GM12878 (cell line): Measurements from ENCODE around the gene CCNA2. TPM values are rescaled to one million over a fixed set of nuclear protein-coding genes. Genes with fewer than 3 reads are reported as not detected.

Source experiments
- ATAC-seq: fragments of 200-7000 bp; cut with Tn5 transposase; 3 replicates; pipeline ENCODE4 v1.9.1; 2020; ENCODE audit warnings: mild to moderate bottlenecking, moderate library complexity
- BruUV-seq: library from RNA; stranded (reverse); fragments of 400-500 nt; replicated peaks from 2 replicates; lab custom pipeline; 2021; lab: Mats Ljungman, UMichigan
- CTCF ChIA-PET: fragments of 300-600 bp; sonication (Branson Sonifier 250); formaldehyde crosslinking; extraction: SDS; loops from one replicate; lab custom pipeline; 2021; ENCODE audit warnings: inconsistent platforms; lab: Yijun Ruan, JAX
- POLR2A ChIA-PET: fragments of 350-600 bp; formaldehyde crosslinking; extraction: SDS; loops from one replicate; lab custom pipeline; 2021; ENCODE audit warnings: inconsistent platforms; lab: Charles Lee
- RAD21 ChIA-PET: fragments of 300-600 bp; sonication (Branson Sonifier 250); formaldehyde crosslinking; loops from one replicate; lab custom pipeline; 2023; ENCODE audit warnings: antibody characterized with exemption; ENCODE audit not compliant: unreplicated experiment; lab: Charles Lee
- SMC1A ChIA-PET: fragments of 300-600 bp; sonication (Branson Sonifier 250); formaldehyde crosslinking; loops from one replicate; lab custom pipeline; 2023; ENCODE audit not compliant: unreplicated experiment, uncharacterized antibody; lab: Charles Lee
- DNase-seq: peaks from one replicate; pipeline ENCODE4 v3.0.0-alpha.2; 2011; ENCODE audit warnings: low read depth, low spot score
- FAIRE-seq: peaks from 3 replicates; lab custom pipeline; 2011; peaks lifted over from hg19 to GRCh38; lab: Jason Lieb, UNC
- H2AFZ ChIP-seq: 2 replicates; pipeline ENCODE4 v1.6.0; 2011; ENCODE audit warnings: low read depth, low read length, control low read depth; ENCODE audit not compliant: control insufficient read depth
- H3K27ac ChIP-seq: 2 replicates; pipeline ENCODE4 v1.5.1; 2011; ENCODE audit warnings: control low read depth; ENCODE audit not compliant: control insufficient read depth, insufficient read depth
- H3K27me3 ChIP-seq, 2 experiments: replicated peaks in 1 of 2; 2 replicates each; pipeline versions ENCODE4 v1.6.0 to v1.6.1; 2011; ENCODE audit warnings: low read length in 1 of 2; ENCODE audit not compliant: control insufficient read depth in 2 of 2, insufficient read depth in 2 of 2
- H3K36me3 ChIP-seq, 2 experiments: 2 replicates each; pipeline ENCODE4 v1.5.1; 2011; ENCODE audit warnings: low read length in 1 of 2; ENCODE audit not compliant: control insufficient read depth in 2 of 2, insufficient read depth in 2 of 2
- H3K4me1 ChIP-seq: 2 replicates; pipeline ENCODE4 v1.6.1; 2011; ENCODE audit warnings: mild to moderate bottlenecking, low read length, moderate library complexity, mixed read lengths; ENCODE audit not compliant: control insufficient read depth, insufficient read depth
- H3K4me2 ChIP-seq: 2 replicates; pipeline ENCODE4 v1.6.0; 2011; ENCODE audit warnings: control low read depth; ENCODE audit not compliant: control insufficient read depth, insufficient read depth
- H3K4me3 ChIP-seq: fragments of 200-600 bp; sonication (generic); 2 replicates; pipeline ENCODE4 v1.5.1; 2016
- H3K79me2 ChIP-seq: 2 replicates; pipeline ENCODE4 v1.6.0; 2011; ENCODE audit warnings: low read length; ENCODE audit not compliant: control insufficient read depth, insufficient read depth
- H3K9ac ChIP-seq: 2 replicates; pipeline ENCODE4 v1.8.0; 2011; ENCODE audit warnings: low read length, control low read depth, mixed read lengths; ENCODE audit not compliant: control insufficient read depth, insufficient read depth
- H3K9me3 ChIP-seq: replicated peaks from 3 replicates; pipeline ENCODE4 v1.5.1; 2011; ENCODE audit warnings: mild to moderate bottlenecking, low read length; ENCODE audit not compliant: control insufficient read depth, insufficient read depth
- H4K20me1 ChIP-seq: 2 replicates; pipeline ENCODE4 v1.6.0; 2011; ENCODE audit not compliant: control insufficient read depth, insufficient read depth
- ASH2L ChIP-seq: fragments of 300-600, 200-600 bp; sonication (generic); IDR thresholded peaks from 2 replicates; pipeline ENCODE4 v1.6.1; 2017; ENCODE audit warnings: low read depth, mild to moderate bottlenecking, borderline replicate concordance
- GABPA ChIP-seq: IDR thresholded peaks from 2 replicates; pipeline ENCODE4 v1.6.1; 2014; ENCODE audit warnings: antibody characterized with exemption, low read depth, mild to moderate bottlenecking, inconsistent platforms
- GATAD2B ChIP-seq: fragments of 450-650 bp; conservative IDR thresholded peaks from 2 replicates; pipeline ENCODE4 v1.6.1; 2017; ENCODE audit warnings: low read depth, mild to moderate bottlenecking, moderate library complexity
- MEF2A ChIP-seq: IDR thresholded peaks from 2 replicates; pipeline ENCODE4 v1.6.1; 2011; ENCODE audit warnings: low read depth, mild to moderate bottlenecking, low read length, moderate library complexity; ENCODE audit not compliant: insufficient read depth
- PML ChIP-seq: IDR thresholded peaks from 2 replicates; pipeline ENCODE4 v1.6.1; 2012; ENCODE audit warnings: low read length, inconsistent platforms
- SMARCA5 ChIP-seq: fragments of 450-650 bp; IDR thresholded peaks from 2 replicates; pipeline ENCODE4 v1.6.1; 2017; ENCODE audit warnings: mild to moderate bottlenecking
- SMC3 ChIP-seq: IDR thresholded peaks from 2 replicates; pipeline ENCODE4 v1.6.1; 2011; ENCODE audit warnings: low read length, improper control_type of control experiment, borderline replicate concordance
- SPI1 ChIP-seq: IDR thresholded peaks from 2 replicates; pipeline ENCODE4 v1.6.1; 2011; ENCODE audit warnings: low read depth, mild to moderate bottlenecking, low read length, moderate library complexity, borderline replicate concordance; ENCODE audit not compliant: insufficient read depth
- TAF1 ChIP-seq: IDR thresholded peaks from 2 replicates; pipeline ENCODE4 v1.6.1; 2011; ENCODE audit warnings: mild to moderate bottlenecking, low read depth, low read length, borderline replicate concordance
- TCF3 ChIP-seq: IDR thresholded peaks from 2 replicates; pipeline ENCODE4 v1.6.1; 2012; ENCODE audit warnings: low read depth, mild to moderate bottlenecking, low read length, borderline replicate concordance; ENCODE audit not compliant: insufficient read depth
- WRNIP1 ChIP-seq: IDR thresholded peaks from 2 replicates; pipeline ENCODE4 v1.6.1; 2011; ENCODE audit warnings: low read depth, low read length, improper control_type of control experiment, borderline replicate concordance
- ZBED1 ChIP-seq: IDR thresholded peaks from 2 replicates; pipeline ENCODE4 v1.6.1; 2016; ENCODE audit warnings: borderline replicate concordance
- ZNF24 ChIP-seq: fragments of 450-650 bp; IDR thresholded peaks from 2 replicates; pipeline ENCODE4 v1.6.1; 2017; ENCODE audit warnings: antibody characterized with exemption, mild to moderate bottlenecking
- ZNF384 ChIP-seq: IDR thresholded peaks from 2 replicates; pipeline ENCODE4 v1.6.1; 2012; ENCODE audit warnings: low read depth, mild to moderate bottlenecking, low read length, improper control_type of control experiment, borderline replicate concordance
- WGBS: methylation state at CpG from one replicate; pipeline ENCODE4 v1.1.6; 2016; ENCODE audit warnings: low lambda C conversion rate; ENCODE audit not compliant: insufficient replicate concordance, insufficient coverage; ENCODE audit errors: missing lambda C conversion rate; 5-methylcytosine and 5-hydroxymethylcytosine counted together
- in situ Hi-C: fragments of 300-500 bp; cut with MboI; formaldehyde crosslinking; loops from 9 replicates; pipeline ENCODE4 v1.14.3; 2018; ENCODE audit warnings: mixed read lengths
- intact Hi-C: fragments of 100-400 bp; cut with micrococcal nuclease; formaldehyde crosslinking; loops from one replicate; pipeline ENCODE4 v1.14.2; 2022; ENCODE audit not compliant: unreplicated experiment
- polyA plus RNA-seq, 11 experiments: library from polyadenylated mRNA; depleted of rRNA in 4 of 11; unstranded in 6 of 11; stranded (reverse) in 5 of 11; fragments of >200 nt; fragmentation: Nextera tagmentation in 4 of 11; fragmentation: Illumina TruSeq in 1 of 11; extraction: Ambion mirVana in 4 of 11; extraction: Trizol in 1 of 11; gene quantifications; 1 replicate in 1 of 11; 2 replicates in 10 of 11; pipeline versions ENCODE4 v1.2.1 to v1.2.3, GENCODE V29; 2011 to 2016; ENCODE audit warnings: inconsistent platforms in 2 of 11, missing spikeins in 2 of 11, low read depth in 1 of 11
- total RNA-seq, 4 experiments: library from RNA; depleted of rRNA in 3 of 4; stranded (reverse); fragments of >200 nt in 3 of 4; fragmentation: Illumina TruSeq in 1 of 4; extraction: Trizol in 1 of 4; gene quantifications; 2 replicates each; pipeline versions ENCODE4 v1.2.1 to v1.2.3, GENCODE V29; 2013 to 2021
- TF ChIP-seq, protein P1 (sequence below): fragments of 450-650 bp; IDR thresholded peaks from 2 replicates; pipeline ENCODE4 v1.6.1; 2014; ENCODE audit warnings: mild to moderate bottlenecking
- TF ChIP-seq, protein P2 (sequence below): IDR thresholded peaks from 2 replicates; pipeline ENCODE4 v1.6.1; 2012; ENCODE audit warnings: low read length, inconsistent platforms
- TF ChIP-seq, protein P3 (sequence below): fragments of 450-650 bp; IDR thresholded peaks from 2 replicates; pipeline ENCODE4 v1.6.1; 2016; ENCODE audit warnings: mild to moderate bottlenecking

CCNA2 gene
- total and polyA plus RNA-seq, 10 of the 15 experiments (the other 5 are each of a cell fraction or from before 2014, with no cell fraction given): 21.8 to 153 (median 94.5) TPM

DNA sequence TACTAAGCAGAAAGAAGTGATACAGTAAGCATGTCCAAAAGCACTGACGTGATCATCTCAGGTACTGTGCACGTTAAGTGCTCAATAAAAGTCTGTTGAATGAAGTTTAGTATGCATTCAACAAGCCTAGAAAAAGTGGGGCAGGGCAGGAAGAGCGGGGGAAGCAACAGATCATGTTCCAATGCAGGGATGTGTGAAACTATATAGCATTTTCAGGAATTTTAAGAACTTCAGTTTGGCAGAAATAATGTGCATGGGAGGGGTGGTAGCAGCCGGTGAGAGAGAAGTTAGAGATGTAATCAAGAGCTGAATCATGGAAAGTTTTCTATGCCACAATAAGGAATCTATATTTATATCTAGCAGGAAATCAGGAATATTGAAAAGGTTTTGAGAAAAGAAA is 19.2 kb upstream of the CCNA2 start:
- Histone ChIP-seq H3K36me3 (no peaks in the 10 kb centered on the region), H3K27me3 (no peaks in the 10 kb centered on the region), H3K79me2 (no peaks in the 10 kb centered on the region), H3K9ac (no peak overlapping the region), H4K20me1 (no peaks in the 10 kb centered on the region), H3K9me3 (no peaks in the 10 kb centered on the region), H3K4me3 (no peak overlapping the region)
- ChIA-PET CTCF (no interaction called here), POLR2A (no interaction called here), RAD21 (no interaction called here), SMC1A (interaction anchor here (0.6 kb wide), 1 partner anchor 9 kb away, joined by 3 read pairs; no protein-coding TSS in a partner anchor)
- DNase-seq (no peak), ATAC-seq (no peak), FAIRE-seq (no peak)
- BruUV-seq: no TSS peak
- 89% methylated on average over 4 of the region's 4 CpGs for WGBS
- intact Hi-C loops: no loop called here
- no peak for TF ChIP-seq ZNF384
- no peak for TF ChIP-seq ZBED1
- TF ChIP-seq SPI1: no peak
- no peak for TF ChIP-seq PML
- TF ChIP-seq TCF3: no peak
- no peak for TF ChIP-seq MEF2A
- TF ChIP-seq SMC3: no peak
- TF ChIP-seq, all 136 proteins: peak for 0
- Histone ChIP-seq H3K4me1 (no peaks in the 10 kb centered on the region), H3K27ac (no peak overlapping the region), H3K4me2 (no peak overlapping the region), H2AFZ (no peak overlapping the region)
- in situ Hi-C loops: no loop called here

- Histone ChIP-seq H3K27me3 (no peaks in the 10 kb centered on the region), H3K4me1 (no peaks in the 10 kb centered on the region), H3K27ac (no peak overlapping the region), H2AFZ (no peak overlapping the region), H3K4me3 (no peak overlapping the region), H3K9ac (no peak overlapping the region), H3K36me3 (no peaks in the 10 kb centered on the region), H3K79me2 (no peaks in the 10 kb centered on the region), H4K20me1 (no peaks in the 10 kb centered on the region), H3K9me3 (no peaks in the 10 kb centered on the region), H3K4me2 (no peak overlapping the region)
- intact Hi-C loops (no loop called here), in situ Hi-C loops (no loop called here)
- no peak for FAIRE-seq
- RAD21 ChIA-PET: no interaction called here
- POLR2A ChIA-PET: no interaction called here
- DNase-seq: no peak
- no TSS peak for BruUV-seq
- ATAC-seq: no peak
- CTCF ChIA-PET: no interaction called here
- SMC1A ChIA-PET: no interaction called here
- TF ChIP-seq ZNF24 (no peak), GATAD2B (no peak), GABPA (no peak), TAF1 (no peak), SMARCA5 (no peak), WRNIP1 (no peak), ASH2L (no peak)
- TF ChIP-seq, protein P1, sequence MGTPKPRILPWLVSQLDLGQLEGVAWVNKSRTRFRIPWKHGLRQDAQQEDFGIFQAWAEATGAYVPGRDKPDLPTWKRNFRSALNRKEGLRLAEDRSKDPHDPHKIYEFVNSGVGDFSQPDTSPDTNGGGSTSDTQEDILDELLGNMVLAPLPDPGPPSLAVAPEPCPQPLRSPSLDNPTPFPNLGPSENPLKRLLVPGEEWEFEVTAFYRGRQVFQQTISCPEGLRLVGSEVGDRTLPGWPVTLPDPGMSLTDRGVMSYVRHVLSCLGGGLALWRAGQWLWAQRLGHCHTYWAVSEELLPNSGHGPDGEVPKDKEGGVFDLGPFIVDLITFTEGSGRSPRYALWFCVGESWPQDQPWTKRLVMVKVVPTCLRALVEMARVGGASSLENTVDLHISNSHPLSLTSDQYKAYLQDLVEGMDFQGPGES: no peak
- TF ChIP-seq, protein P2, sequence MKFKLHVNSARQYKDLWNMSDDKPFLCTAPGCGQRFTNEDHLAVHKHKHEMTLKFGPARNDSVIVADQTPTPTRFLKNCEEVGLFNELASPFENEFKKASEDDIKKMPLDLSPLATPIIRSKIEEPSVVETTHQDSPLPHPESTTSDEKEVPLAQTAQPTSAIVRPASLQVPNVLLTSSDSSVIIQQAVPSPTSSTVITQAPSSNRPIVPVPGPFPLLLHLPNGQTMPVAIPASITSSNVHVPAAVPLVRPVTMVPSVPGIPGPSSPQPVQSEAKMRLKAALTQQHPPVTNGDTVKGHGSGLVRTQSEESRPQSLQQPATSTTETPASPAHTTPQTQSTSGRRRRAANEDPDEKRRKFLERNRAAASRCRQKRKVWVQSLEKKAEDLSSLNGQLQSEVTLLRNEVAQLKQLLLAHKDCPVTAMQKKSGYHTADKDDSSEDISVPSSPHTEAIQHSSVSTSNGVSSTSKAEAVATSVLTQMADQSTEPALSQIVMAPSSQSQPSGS: no peak
- TF ChIP-seq, protein P3, sequence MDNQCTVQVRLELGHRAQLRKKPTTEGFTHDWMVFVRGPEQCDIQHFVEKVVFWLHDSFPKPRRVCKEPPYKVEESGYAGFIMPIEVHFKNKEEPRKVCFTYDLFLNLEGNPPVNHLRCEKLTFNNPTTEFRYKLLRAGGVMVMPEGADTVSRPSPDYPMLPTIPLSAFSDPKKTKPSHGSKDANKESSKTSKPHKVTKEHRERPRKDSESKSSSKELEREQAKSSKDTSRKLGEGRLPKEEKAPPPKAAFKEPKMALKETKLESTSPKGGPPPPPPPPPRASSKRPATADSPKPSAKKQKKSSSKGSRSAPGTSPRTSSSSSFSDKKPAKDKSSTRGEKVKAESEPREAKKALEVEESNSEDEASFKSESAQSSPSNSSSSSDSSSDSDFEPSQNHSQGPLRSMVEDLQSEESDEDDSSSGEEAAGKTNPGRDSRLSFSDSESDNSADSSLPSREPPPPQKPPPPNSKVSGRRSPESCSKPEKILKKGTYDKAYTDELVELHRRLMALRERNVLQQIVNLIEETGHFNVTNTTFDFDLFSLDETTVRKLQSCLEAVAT: no peak
Measured at GRCh38 chr4:121838136-121838535, 14.5 kb upstream of the CCNA2 start.
